ENCODE measurements around the gene KLHL29. TPM values are rescaled to one million over a fixed set of nuclear protein-coding genes. Genes with fewer than 3 reads are reported as not detected.

The KLHL29 gene
- total RNA-seq, 1 donor from 2014 or later = 5.5 TPM

DNA sequence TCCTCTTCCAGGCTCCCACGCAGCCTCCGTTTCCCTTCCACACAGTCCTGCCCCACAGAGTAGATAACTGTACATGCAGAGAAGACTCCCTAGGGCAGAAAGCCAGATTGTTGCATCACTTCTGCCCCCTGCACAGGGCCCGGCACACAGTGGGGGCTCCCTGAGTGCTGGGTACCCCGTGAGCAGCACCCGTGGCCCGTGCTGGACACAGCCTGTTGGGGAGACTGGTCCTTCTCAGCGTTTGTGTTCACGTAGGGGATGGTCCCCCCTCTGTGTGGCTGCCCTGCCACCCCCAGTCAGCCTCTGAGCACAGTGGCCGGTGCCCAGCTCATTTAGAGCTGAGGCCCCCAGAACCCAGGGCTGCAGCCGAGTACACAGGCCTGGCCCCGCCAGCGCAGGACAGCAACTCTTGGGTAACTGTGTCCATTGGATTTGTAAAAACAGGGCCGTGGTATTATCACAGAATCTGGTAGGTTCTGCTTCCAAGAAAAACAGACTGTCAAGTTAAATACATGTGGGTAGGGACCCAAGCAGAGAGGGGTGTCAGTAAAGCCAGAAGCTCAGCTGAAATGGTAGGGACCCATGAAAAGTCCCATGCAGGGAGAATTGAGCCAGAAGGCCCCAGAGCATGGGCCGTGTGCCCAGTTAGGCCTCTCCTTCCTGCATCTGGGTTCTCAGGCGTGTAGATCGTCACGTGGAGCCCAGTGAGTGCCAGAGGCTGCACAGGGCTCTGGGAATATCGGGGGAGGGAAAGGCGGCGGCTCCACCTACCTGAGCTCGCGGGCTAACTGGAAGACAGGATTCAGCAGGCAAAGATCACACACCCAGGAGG lies 284.6 kb downstream of the KLHL29 start:
- Histone ChIP-seq H3K27ac (ENCODE audit: low read depth, low read length) (no peak overlapping the region), H3K9me3 (ENCODE audit: insufficient read depth, low read depth, low read length) (no peaks in the 10 kb centered on the region), H3K9ac (ENCODE audit: low read length) (no peak overlapping the region), H3K27me3 (ENCODE audit: insufficient read depth, low read length) (no peaks in the 10 kb centered on the region), H3K79me2 (ENCODE audit: insufficient read depth, low read length) (no peaks in the 10 kb centered on the region), H3K36me3 (ENCODE audit: insufficient read depth, low read length) (no peaks in the 10 kb centered on the region), H3K4me3 (ENCODE audit: insufficient read depth, low read depth, low read length) (no peak overlapping the region), H3K4me1 (ENCODE audit: insufficient read depth, low read length) (no peaks in the 10 kb centered on the region), H4K20me1 (ENCODE audit: insufficient read depth, low read length) (no peaks in the 10 kb centered on the region), H2AFZ (ENCODE audit: low read depth, low read length) (no peak overlapping the region), H3K4me2 (ENCODE audit: low read length) (no peak overlapping the region)
- Mint-ChIP-seq H3K27ac (ENCODE audit: unreplicated experiment) (no peak overlapping the region), H3K27me3 (ENCODE audit: low read depth, unreplicated experiment) (peaks cover 55% of the 10 kb centered on the region), H3K4me3 (ENCODE audit: unreplicated experiment) (no peak overlapping the region), H3K9me3 (ENCODE audit: unreplicated experiment) (no peaks in the 10 kb centered on the region), H3K4me1 (ENCODE audit: low read depth, unreplicated experiment) (no peaks in the 10 kb centered on the region), H3K36me3 (ENCODE audit: low read depth, unreplicated experiment) (no peaks in the 10 kb centered on the region)
- TF ChIP-seq, protein P1, sequence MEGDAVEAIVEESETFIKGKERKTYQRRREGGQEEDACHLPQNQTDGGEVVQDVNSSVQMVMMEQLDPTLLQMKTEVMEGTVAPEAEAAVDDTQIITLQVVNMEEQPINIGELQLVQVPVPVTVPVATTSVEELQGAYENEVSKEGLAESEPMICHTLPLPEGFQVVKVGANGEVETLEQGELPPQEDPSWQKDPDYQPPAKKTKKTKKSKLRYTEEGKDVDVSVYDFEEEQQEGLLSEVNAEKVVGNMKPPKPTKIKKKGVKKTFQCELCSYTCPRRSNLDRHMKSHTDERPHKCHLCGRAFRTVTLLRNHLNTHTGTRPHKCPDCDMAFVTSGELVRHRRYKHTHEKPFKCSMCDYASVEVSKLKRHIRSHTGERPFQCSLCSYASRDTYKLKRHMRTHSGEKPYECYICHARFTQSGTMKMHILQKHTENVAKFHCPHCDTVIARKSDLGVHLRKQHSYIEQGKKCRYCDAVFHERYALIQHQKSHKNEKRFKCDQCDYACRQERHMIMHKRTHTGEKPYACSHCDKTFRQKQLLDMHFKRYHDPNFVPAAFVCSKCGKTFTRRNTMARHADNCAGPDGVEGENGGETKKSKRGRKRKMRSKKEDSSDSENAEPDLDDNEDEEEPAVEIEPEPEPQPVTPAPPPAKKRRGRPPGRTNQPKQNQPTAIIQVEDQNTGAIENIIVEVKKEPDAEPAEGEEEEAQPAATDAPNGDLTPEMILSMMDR (IDR thresholded peaks at IDR 0.05; ENCODE audit: insufficient read depth, low read depth, low read length) = no peak
- TF ChIP-seq EZH2 (IDR thresholded peaks at IDR 0.05; ENCODE audit: insufficient read depth, low read length) = no peak
- FAIRE-seq = no peak
- no peak for DNase-seq (ENCODE audit: low read depth)

- FAIRE-seq = no peak
- H3K4me3 ChIP-seq (ENCODE audit: insufficient read depth, low read depth, low read length) = no peak overlapping the region
- H3K9ac ChIP-seq (ENCODE audit: low read length) = no peak overlapping the region
- H3K4me1 ChIP-seq (ENCODE audit: insufficient read depth, low read length) = no peaks in the 10 kb centered on the region
- no peaks in the 10 kb centered on the region for H3K79me2 ChIP-seq (ENCODE audit: insufficient read depth, low read length)
- H3K36me3 ChIP-seq (ENCODE audit: insufficient read depth, low read length) = no peaks in the 10 kb centered on the region
- no peaks in the 10 kb centered on the region for H3K9me3 ChIP-seq (ENCODE audit: insufficient read depth, low read depth, low read length)
- Mint-ChIP-seq H3K27ac (ENCODE audit: unreplicated experiment) (no peak overlapping the region), H3K4me3 (ENCODE audit: unreplicated experiment) (no peak overlapping the region), H3K27me3 (ENCODE audit: low read depth, unreplicated experiment) (peaks cover 51% of the 10 kb centered on the region), H3K9me3 (ENCODE audit: unreplicated experiment) (no peaks in the 10 kb centered on the region), H3K36me3 (ENCODE audit: low read depth, unreplicated experiment) (peaks cover 2% of the 10 kb centered on the region), H3K4me1 (ENCODE audit: low read depth, unreplicated experiment) (no peaks in the 10 kb centered on the region)
- H3K27me3 ChIP-seq (ENCODE audit: insufficient read depth, low read length) = no peaks in the 10 kb centered on the region
- H2AFZ ChIP-seq (ENCODE audit: low read depth, low read length) = no peak overlapping the region
- no peak overlapping the region for H3K27ac ChIP-seq (ENCODE audit: low read depth, low read length)
- no peak for TF ChIP-seq EZH2 (IDR thresholded peaks at IDR 0.05; ENCODE audit: insufficient read depth, low read length)
- TF ChIP-seq, protein P1 (IDR thresholded peaks at IDR 0.05; ENCODE audit: insufficient read depth, low read depth, low read length) = no peak
- no peak for DNase-seq (ENCODE audit: low read depth)
- no peak overlapping the region for H3K4me2 ChIP-seq (ENCODE audit: low read length)
- H4K20me1 ChIP-seq (ENCODE audit: insufficient read depth, low read length) = no peaks in the 10 kb centered on the region
These were observed 285.2 kb downstream of the KLHL29 start for GRCh38 chr2:23670245-23670592.

- TF ChIP-seq, protein P1 (IDR thresholded peaks at IDR 0.05; ENCODE audit: insufficient read depth, low read depth, low read length) = no peak
- no peak for TF ChIP-seq EZH2 (IDR thresholded peaks at IDR 0.05; ENCODE audit: insufficient read depth, low read length)
- Histone ChIP-seq H3K36me3 (ENCODE audit: insufficient read depth, low read length) (no peaks in the 10 kb centered on the region), H3K9ac (ENCODE audit: low read length) (no peak overlapping the region), H3K9me3 (ENCODE audit: insufficient read depth, low read depth, low read length) (no peaks in the 10 kb centered on the region), H2AFZ (ENCODE audit: low read depth, low read length) (no peak overlapping the region), H3K27me3 (ENCODE audit: insufficient read depth, low read length) (no peaks in the 10 kb centered on the region), H3K27ac (ENCODE audit: low read depth, low read length) (no peak overlapping the region), H4K20me1 (ENCODE audit: insufficient read depth, low read length) (no peaks in the 10 kb centered on the region), H3K4me3 (ENCODE audit: insufficient read depth, low read depth, low read length) (no peak overlapping the region), H3K4me2 (ENCODE audit: low read length) (no peak overlapping the region), H3K79me2 (ENCODE audit: insufficient read depth, low read length) (no peaks in the 10 kb centered on the region), H3K4me1 (ENCODE audit: insufficient read depth, low read length) (no peaks in the 10 kb centered on the region)
- Mint-ChIP-seq H3K36me3 (ENCODE audit: low read depth, unreplicated experiment) (peaks cover 7% of the 10 kb centered on the region), H3K27me3 (ENCODE audit: low read depth, unreplicated experiment) (peaks cover 51% of the 10 kb centered on the region), H3K4me3 (ENCODE audit: unreplicated experiment) (no peak overlapping the region), H3K9me3 (ENCODE audit: unreplicated experiment) (peaks cover 5% of the 10 kb centered on the region), H3K27ac (ENCODE audit: unreplicated experiment) (no peak overlapping the region), H3K4me1 (ENCODE audit: low read depth, unreplicated experiment) (no peaks in the 10 kb centered on the region)
- FAIRE-seq (no peak), DNase-seq (ENCODE audit: low read depth) (no peak)
These were observed 288.1 kb downstream of the KLHL29 start for GRCh38 chr2:23673082-23673481.
